H9 (cell line): ENCODE results near the gene DISC1. TPM values are rescaled to one million over a fixed set of nuclear protein-coding genes. Genes with fewer than 3 reads are reported as not detected.

ENCODE experiments used
- DNase-seq: peaks from one replicate; pipeline ENCODE4 v3.0.0-alpha.2; 2017
- H2AFZ ChIP-seq: one replicate; pipeline ENCODE4 v1.6.1; 2013; ENCODE audit warnings: mild to moderate bottlenecking, low read length, control low read depth, moderate library complexity
- H2AK5ac ChIP-seq: 2 replicates; pipeline ENCODE4 v1.6.1; 2013; ENCODE audit warnings: low read length, control low read depth, mixed read lengths; ENCODE audit not compliant: insufficient read length
- H2BK120ac ChIP-seq: one replicate; pipeline ENCODE4 v1.6.1; 2013; ENCODE audit warnings: low read depth, mild to moderate bottlenecking, low read length, control low read depth, inconsistent platforms; ENCODE audit not compliant: poor library complexity, severe bottlenecking
- H2BK12ac ChIP-seq: 2 replicates; pipeline ENCODE4 v1.6.1; 2013; ENCODE audit warnings: low read length, control low read depth, mixed read lengths, low read depth; ENCODE audit not compliant: insufficient read length
- H2BK15ac ChIP-seq: 2 replicates; pipeline ENCODE4 v1.6.1; 2013; ENCODE audit warnings: low read depth, low read length, control low read depth
- H2BK20ac ChIP-seq: one replicate; pipeline ENCODE4 v1.6.1; 2013; ENCODE audit warnings: low read depth, mild to moderate bottlenecking, low read length, control low read depth, inconsistent platforms; ENCODE audit not compliant: poor library complexity, severe bottlenecking
- H2BK5ac ChIP-seq: 2 replicates; pipeline ENCODE4 v1.6.1; 2013; ENCODE audit warnings: low read length, control low read depth, mixed read lengths; ENCODE audit not compliant: insufficient read length
- H3K14ac ChIP-seq: 2 replicates; pipeline ENCODE4 v1.6.1; 2013; ENCODE audit warnings: low read length, control low read depth; ENCODE audit not compliant: insufficient read depth
- H3K18ac ChIP-seq: 2 replicates; pipeline ENCODE4 v1.6.1; 2013; ENCODE audit warnings: low read depth, mild to moderate bottlenecking, mixed read lengths, low read length, control low read depth; ENCODE audit not compliant: insufficient read length
- H3K23ac ChIP-seq: 2 replicates; pipeline ENCODE4 v1.6.1; 2013; ENCODE audit warnings: low read length, control low read depth, mixed read lengths, low read depth; ENCODE audit not compliant: insufficient read length
- H3K23me2 ChIP-seq: 2 replicates; pipeline ENCODE4 v1.6.1; 2013; ENCODE audit warnings: low read depth, mild to moderate bottlenecking, mixed read lengths, low read length, control low read depth; ENCODE audit not compliant: insufficient read length, poor library complexity, severe bottlenecking
- H3K27ac ChIP-seq: 2 replicates; pipeline ENCODE4 v1.5.1; 2013; ENCODE audit warnings: low read length, control low read depth, mixed read lengths, low read depth; ENCODE audit not compliant: insufficient read length
- H3K27me3 ChIP-seq: 2 replicates; pipeline ENCODE4 v1.6.1; 2013; ENCODE audit warnings: low read length, control low read depth, inconsistent platforms; ENCODE audit not compliant: insufficient read depth
- H3K4ac ChIP-seq: 2 replicates; pipeline ENCODE4 v1.6.1; 2013; ENCODE audit warnings: low read depth, mild to moderate bottlenecking, control low read depth, inconsistent platforms, low read length, moderate library complexity
- H3K4me1 ChIP-seq: 2 replicates; pipeline ENCODE4 v1.6.1; 2013; ENCODE audit warnings: low read length, control low read depth, inconsistent platforms; ENCODE audit not compliant: insufficient read depth
- H3K4me2 ChIP-seq: 2 replicates; pipeline ENCODE4 v1.6.1; 2013; ENCODE audit warnings: low read length, control low read depth, mixed read lengths; ENCODE audit not compliant: insufficient read length, insufficient read depth
- H3K56ac ChIP-seq: 2 replicates; pipeline ENCODE4 v1.6.1; 2013; ENCODE audit warnings: low read depth, mild to moderate bottlenecking, mixed read lengths, low read length, control low read depth; ENCODE audit not compliant: insufficient read length
- H3K79me1 ChIP-seq: 2 replicates; pipeline ENCODE4 v1.6.1; 2013; ENCODE audit warnings: low read depth, mild to moderate bottlenecking, moderate library complexity, low read length, control low read depth, inconsistent platforms; ENCODE audit not compliant: insufficient read depth, poor library complexity, severe bottlenecking
- H3K79me2 ChIP-seq: 2 replicates; pipeline ENCODE4 v1.6.1; 2013; ENCODE audit warnings: low read length, control low read depth, inconsistent platforms; ENCODE audit not compliant: insufficient read depth
- H3K9ac ChIP-seq: 2 replicates; pipeline ENCODE4 v1.6.1; 2013; ENCODE audit warnings: low read length, control low read depth, mixed read lengths; ENCODE audit not compliant: insufficient read length; ENCODE audit errors: extremely low read depth
- H3K9me3 ChIP-seq: one replicate; pipeline ENCODE4 v1.6.1; 2013; ENCODE audit warnings: low read depth, low read length, inconsistent platforms; ENCODE audit not compliant: control insufficient read depth
- H3T11ph ChIP-seq: one replicate; pipeline ENCODE4 v1.6.1; 2013; ENCODE audit warnings: mild to moderate bottlenecking, low read length, control low read depth, inconsistent platforms
- H4K20me1 ChIP-seq: one replicate; pipeline ENCODE4 v1.6.1; 2013; ENCODE audit not compliant: control insufficient read depth, insufficient read length, insufficient read depth
- H4K5ac ChIP-seq: 2 replicates; pipeline ENCODE4 v1.6.1; 2013; ENCODE audit warnings: low read depth, mild to moderate bottlenecking, mixed read lengths, low read length, control low read depth; ENCODE audit not compliant: insufficient read length
- H4K8ac ChIP-seq: replicated peaks from 2 replicates; pipeline ENCODE4 v1.6.1; 2013; ENCODE audit warnings: low read length, control low read depth, mixed read lengths, low read depth; ENCODE audit not compliant: insufficient read length
- H4K91ac ChIP-seq: 2 replicates; pipeline ENCODE4 v1.6.1; 2013; ENCODE audit warnings: low read depth, mild to moderate bottlenecking, moderate library complexity, mixed read lengths, low read length, control low read depth; ENCODE audit not compliant: insufficient read length
- H3K27ac Mint-ChIP-seq, 3 experiments: 2 replicates in 2 of 3; 3 replicates in 1 of 3; pipeline ENCODE4 v1.8.0; 2020 to 2021; ENCODE audit warnings: mixed read lengths in 3 of 3, mild to moderate bottlenecking in 1 of 3, moderate library complexity in 1 of 3
- H3K27me3 Mint-ChIP-seq: 2 replicates; pipeline ENCODE4 v1.8.0; 2021; ENCODE audit warnings: low read depth, mild to moderate bottlenecking, moderate library complexity, mixed read lengths
- H3K36me3 Mint-ChIP-seq, 3 experiments: 2 replicates in 2 of 3; 3 replicates in 1 of 3; pipeline ENCODE4 v1.8.0; 2020 to 2021; ENCODE audit warnings: low read depth in 3 of 3, mixed read lengths in 3 of 3; ENCODE audit not compliant: insufficient read depth in 1 of 3
- H3K4me1 Mint-ChIP-seq, 2 experiments: 2 replicates each; pipeline ENCODE4 v1.8.0; 2020; ENCODE audit warnings: mixed read lengths in 2 of 2
- H3K4me3 Mint-ChIP-seq, 2 experiments: 2 replicates in 1 of 2; 3 replicates in 1 of 2; pipeline ENCODE4 v1.8.0; 2020 to 2021; ENCODE audit warnings: mild to moderate bottlenecking in 2 of 2, mixed read lengths in 2 of 2, moderate library complexity in 1 of 2
- H3K9me3 Mint-ChIP-seq, 2 experiments: 2 replicates in 1 of 2; 3 replicates in 1 of 2; pipeline ENCODE4 v1.8.0; 2020; ENCODE audit warnings: mild to moderate bottlenecking in 2 of 2, mixed read lengths in 2 of 2, moderate library complexity in 1 of 2
- CTCF ChIP-seq: fragments of 200-600 bp; sonication (generic); conservative IDR thresholded peaks from 3 replicates; pipeline ENCODE4 v1.8.0; 2021; ENCODE audit warnings: antibody characterized with exemption, mild to moderate bottlenecking
- WGBS: extraction: QIAGEN DNeasy Blood & Tissue Kit; methylation state at CpG from one replicate; pipeline ENCODE4 v1.1.7; 2013; ENCODE audit warnings: missing lambda C conversion rate, low lambda C conversion rate, mixed read lengths; ENCODE audit not compliant: insufficient read length; ENCODE audit errors: extremely low coverage; 5-methylcytosine and 5-hydroxymethylcytosine counted together
- total RNA-seq: library from RNA; stranded (reverse); gene quantifications from 2 replicates; pipeline ENCODE4 v1.2.1, GENCODE V29; 2021

DISC1 gene
- total RNA-seq, 1 experiment from 2014 or later = 2.5 TPM

- Histone ChIP-seq H2BK15ac (no peak overlapping the region), H4K20me1 (no peaks in the 10 kb centered on the region), H4K91ac (no peak overlapping the region), H2BK5ac (no peak overlapping the region), H3K79me2 (no peaks in the 10 kb centered on the region), H2BK120ac (no peak overlapping the region), H4K5ac (no peak overlapping the region), H3K9ac (no peak overlapping the region), H3K56ac (no peak overlapping the region), H3K14ac (no peak overlapping the region), H2AFZ (no peak overlapping the region), H3K23me2 (no peaks in the 10 kb centered on the region), H3K4ac (no peak overlapping the region), H3K4me2 (no peak overlapping the region), H3K27me3 (no peaks in the 10 kb centered on the region), H3T11ph (no peak overlapping the region), H3K79me1 (no peaks in the 10 kb centered on the region), H4K8ac (no peak overlapping the region), H3K27ac (no peak overlapping the region), H3K18ac (no peak overlapping the region), H3K23ac (no peak overlapping the region), H3K9me3 (no peaks in the 10 kb centered on the region), H2BK20ac (no peak overlapping the region), H2AK5ac (no peak overlapping the region), H3K4me1 (no peaks in the 10 kb centered on the region), H2BK12ac (no peak overlapping the region)
- Mint-ChIP-seq H3K9me3 (peaks cover 13 to 18% of the 10 kb centered on the region in 2 experiments), H3K27ac (0 out of 7 replicates have a peak overlapping the region, but pooled peaks of 1 of the 3 experiments have one; percentile 6), H3K36me3 (no peaks in the 10 kb centered on the region; a peak in 1 of 7 replicates), H3K4me1 (no peaks in the 10 kb centered on the region; a peak in 1 of 4 replicates), H3K4me3 (no peak overlapping the region), H3K27me3 (peaks cover 12% of the 10 kb centered on the region)
- no peak for DNase-seq
- no peak for TF ChIP-seq CTCF
- no CpG with 5 or more reads among the region's 13 CpGs for WGBS
Observed at GRCh38 chr1:231643071-231643934, 16.7 kb downstream of the DISC1 start.
